A549 (cell line): ENCODE data around the gene BRI3BP.
A peak's percentile ranks its signal among the peaks of the same experiment; 100 is the strongest.

Experiments used
- CHD2 ChIP-seq: fragments of 150-350 bp; IDR thresholded peaks from 2 replicates; pipeline ENCODE4 v1.6.1; 2014; ENCODE audit warnings: low read length; ENCODE audit not compliant: partially characterized antibody
- RAD21 ChIP-seq, 2 experiments: fragments of >200 bp in 1 of 2; sonication (Bioruptor Twin) in 1 of 2; formaldehyde crosslinking in 1 of 2; IDR thresholded peaks in 1 of 2; conservative IDR thresholded peaks in 1 of 2; 2 replicates in 1 of 2; 3 replicates in 1 of 2; pipeline ENCODE4 v1.6.1; 2012 to 2018; ENCODE audit warnings: inconsistent platforms in 1 of 2
- ZC3H11A ChIP-seq: fragments of 450-650 bp; IDR thresholded peaks from 2 replicates; pipeline ENCODE4 v1.6.1; 2014; ENCODE audit warnings: antibody characterized with exemption, mild to moderate bottlenecking
- TF ChIP-seq, protein P1 (sequence below): fragments of >200 bp; sonication (Bioruptor Twin); formaldehyde crosslinking; IDR thresholded peaks from 3 replicates; pipeline ENCODE4 v1.5.1; 2016
- TF ChIP-seq, protein P2 (sequence below): IDR thresholded peaks from 2 replicates; pipeline ENCODE4 v1.6.1; 2012

DNA sequence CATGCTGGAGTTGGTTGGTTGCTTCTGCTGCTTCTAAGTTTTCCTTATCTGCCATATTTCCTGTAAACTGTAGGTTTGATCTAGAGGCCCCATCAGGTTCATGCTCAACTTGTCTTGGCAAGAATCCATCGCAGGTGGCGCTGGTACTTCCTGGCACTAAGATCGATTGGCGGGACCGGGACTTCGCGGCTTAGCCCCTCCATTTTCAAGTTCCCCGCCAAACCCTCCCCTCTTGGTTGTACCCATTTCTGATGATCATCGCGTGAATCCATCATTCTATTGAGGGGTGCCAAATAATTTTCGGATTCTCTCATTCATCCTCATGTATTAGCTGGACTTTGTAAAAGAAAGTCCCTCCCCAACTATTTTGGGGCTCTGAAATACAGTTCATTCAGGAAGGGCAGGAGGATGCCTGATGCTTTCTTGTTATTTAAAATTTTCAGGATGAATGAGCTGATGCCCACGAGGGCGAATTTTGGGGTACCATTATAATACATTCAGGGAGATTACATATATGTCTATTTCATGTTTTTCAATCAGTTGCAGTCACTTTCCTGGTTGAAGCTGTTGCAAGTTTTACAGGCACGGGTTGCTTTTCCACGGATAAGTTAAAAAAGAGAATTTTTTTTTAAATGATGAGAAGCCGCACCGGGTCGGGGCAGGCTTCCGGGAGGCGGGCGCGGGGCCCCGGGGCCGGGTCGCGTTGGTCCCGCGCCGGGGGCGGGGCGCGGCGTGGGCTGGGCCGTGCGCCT, 395 bp upstream of the BRI3BP start:
- TF ChIP-seq, protein P1, sequence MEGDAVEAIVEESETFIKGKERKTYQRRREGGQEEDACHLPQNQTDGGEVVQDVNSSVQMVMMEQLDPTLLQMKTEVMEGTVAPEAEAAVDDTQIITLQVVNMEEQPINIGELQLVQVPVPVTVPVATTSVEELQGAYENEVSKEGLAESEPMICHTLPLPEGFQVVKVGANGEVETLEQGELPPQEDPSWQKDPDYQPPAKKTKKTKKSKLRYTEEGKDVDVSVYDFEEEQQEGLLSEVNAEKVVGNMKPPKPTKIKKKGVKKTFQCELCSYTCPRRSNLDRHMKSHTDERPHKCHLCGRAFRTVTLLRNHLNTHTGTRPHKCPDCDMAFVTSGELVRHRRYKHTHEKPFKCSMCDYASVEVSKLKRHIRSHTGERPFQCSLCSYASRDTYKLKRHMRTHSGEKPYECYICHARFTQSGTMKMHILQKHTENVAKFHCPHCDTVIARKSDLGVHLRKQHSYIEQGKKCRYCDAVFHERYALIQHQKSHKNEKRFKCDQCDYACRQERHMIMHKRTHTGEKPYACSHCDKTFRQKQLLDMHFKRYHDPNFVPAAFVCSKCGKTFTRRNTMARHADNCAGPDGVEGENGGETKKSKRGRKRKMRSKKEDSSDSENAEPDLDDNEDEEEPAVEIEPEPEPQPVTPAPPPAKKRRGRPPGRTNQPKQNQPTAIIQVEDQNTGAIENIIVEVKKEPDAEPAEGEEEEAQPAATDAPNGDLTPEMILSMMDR = peak; percentile 45
- TF ChIP-seq, protein P2, sequence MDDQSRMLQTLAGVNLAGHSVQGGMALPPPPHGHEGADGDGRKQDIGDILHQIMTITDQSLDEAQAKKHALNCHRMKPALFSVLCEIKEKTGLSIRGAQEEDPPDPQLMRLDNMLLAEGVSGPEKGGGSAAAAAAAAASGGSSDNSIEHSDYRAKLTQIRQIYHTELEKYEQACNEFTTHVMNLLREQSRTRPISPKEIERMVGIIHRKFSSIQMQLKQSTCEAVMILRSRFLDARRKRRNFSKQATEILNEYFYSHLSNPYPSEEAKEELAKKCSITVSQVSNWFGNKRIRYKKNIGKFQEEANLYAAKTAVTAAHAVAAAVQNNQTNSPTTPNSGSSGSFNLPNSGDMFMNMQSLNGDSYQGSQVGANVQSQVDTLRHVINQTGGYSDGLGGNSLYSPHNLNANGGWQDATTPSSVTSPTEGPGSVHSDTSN = no peak
- TF ChIP-seq RAD21 (conservative IDR thresholded peaks at IDR 0.05 in 1 of 2, IDR thresholded peaks at IDR 0.05 in 1 of 2) (0 out of 5 replicates have a peak, but pooled peaks of 1 of the 2 experiments have one; percentile 11), ZC3H11A (no peak), CHD2 (no peak)
